Measurements from ENCODE around the gene ZNF17.

DNA sequence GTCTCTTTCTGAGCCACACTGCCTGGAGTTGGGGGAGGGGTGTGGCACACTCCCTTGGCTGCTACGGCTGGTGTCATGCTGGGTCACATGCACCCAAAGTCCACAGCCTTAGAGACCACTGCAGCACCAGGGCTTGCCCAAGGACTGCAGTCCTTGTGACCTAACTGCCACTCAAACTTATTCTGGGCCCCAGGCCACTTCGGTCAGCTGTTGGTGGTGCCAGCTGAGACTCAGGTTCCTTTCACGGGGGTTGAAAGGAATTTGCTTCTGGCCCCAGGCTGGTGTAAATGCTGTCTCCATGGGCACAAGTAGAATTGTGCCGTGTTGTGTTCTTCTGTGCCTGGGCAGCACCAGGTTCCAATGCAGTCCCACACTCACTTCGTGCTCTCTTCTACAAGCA is 55.5 kb downstream of the ZNF17 start:
- TF ChIP-seq RCOR1 (IDR thresholded peaks at IDR 0.05; ENCODE audit: low read depth, low read length) (no peak), ZSCAN20 (CRISPR knock-in tag; IDR thresholded peaks at IDR 0.05) (no peak), EP300 (IDR thresholded peaks at IDR 0.05) (no peak), POLR2A (IDR thresholded peaks at IDR 0.05; ENCODE audit: low read length) (no peak), HOXA7 (CRISPR knock-in tag; IDR thresholded peaks at IDR 0.05) (no peak), BHLHE40 (IDR thresholded peaks at IDR 0.05; ENCODE audit: low read depth, low read length) (no peak), NFE2L2 (conservative IDR thresholded peaks at IDR 0.05; ENCODE audit: low read length) (no peak), CEBPB (IDR thresholded peaks at IDR 0.05) (no peak), RAD21 (conservative IDR thresholded peaks at IDR 0.05 in 1 of 2, IDR thresholded peaks at IDR 0.05 in 1 of 2) (no peak), EHF (CRISPR knock-in tag; IDR thresholded peaks at IDR 0.05) (no peak), MAZ (IDR thresholded peaks at IDR 0.05; ENCODE audit: borderline replicate concordance, low read depth, low read length) (no peak)
- TF ChIP-seq, protein P1, sequence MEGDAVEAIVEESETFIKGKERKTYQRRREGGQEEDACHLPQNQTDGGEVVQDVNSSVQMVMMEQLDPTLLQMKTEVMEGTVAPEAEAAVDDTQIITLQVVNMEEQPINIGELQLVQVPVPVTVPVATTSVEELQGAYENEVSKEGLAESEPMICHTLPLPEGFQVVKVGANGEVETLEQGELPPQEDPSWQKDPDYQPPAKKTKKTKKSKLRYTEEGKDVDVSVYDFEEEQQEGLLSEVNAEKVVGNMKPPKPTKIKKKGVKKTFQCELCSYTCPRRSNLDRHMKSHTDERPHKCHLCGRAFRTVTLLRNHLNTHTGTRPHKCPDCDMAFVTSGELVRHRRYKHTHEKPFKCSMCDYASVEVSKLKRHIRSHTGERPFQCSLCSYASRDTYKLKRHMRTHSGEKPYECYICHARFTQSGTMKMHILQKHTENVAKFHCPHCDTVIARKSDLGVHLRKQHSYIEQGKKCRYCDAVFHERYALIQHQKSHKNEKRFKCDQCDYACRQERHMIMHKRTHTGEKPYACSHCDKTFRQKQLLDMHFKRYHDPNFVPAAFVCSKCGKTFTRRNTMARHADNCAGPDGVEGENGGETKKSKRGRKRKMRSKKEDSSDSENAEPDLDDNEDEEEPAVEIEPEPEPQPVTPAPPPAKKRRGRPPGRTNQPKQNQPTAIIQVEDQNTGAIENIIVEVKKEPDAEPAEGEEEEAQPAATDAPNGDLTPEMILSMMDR (IDR thresholded peaks at IDR 0.05) = no peak
- TF ChIP-seq, protein P2, sequence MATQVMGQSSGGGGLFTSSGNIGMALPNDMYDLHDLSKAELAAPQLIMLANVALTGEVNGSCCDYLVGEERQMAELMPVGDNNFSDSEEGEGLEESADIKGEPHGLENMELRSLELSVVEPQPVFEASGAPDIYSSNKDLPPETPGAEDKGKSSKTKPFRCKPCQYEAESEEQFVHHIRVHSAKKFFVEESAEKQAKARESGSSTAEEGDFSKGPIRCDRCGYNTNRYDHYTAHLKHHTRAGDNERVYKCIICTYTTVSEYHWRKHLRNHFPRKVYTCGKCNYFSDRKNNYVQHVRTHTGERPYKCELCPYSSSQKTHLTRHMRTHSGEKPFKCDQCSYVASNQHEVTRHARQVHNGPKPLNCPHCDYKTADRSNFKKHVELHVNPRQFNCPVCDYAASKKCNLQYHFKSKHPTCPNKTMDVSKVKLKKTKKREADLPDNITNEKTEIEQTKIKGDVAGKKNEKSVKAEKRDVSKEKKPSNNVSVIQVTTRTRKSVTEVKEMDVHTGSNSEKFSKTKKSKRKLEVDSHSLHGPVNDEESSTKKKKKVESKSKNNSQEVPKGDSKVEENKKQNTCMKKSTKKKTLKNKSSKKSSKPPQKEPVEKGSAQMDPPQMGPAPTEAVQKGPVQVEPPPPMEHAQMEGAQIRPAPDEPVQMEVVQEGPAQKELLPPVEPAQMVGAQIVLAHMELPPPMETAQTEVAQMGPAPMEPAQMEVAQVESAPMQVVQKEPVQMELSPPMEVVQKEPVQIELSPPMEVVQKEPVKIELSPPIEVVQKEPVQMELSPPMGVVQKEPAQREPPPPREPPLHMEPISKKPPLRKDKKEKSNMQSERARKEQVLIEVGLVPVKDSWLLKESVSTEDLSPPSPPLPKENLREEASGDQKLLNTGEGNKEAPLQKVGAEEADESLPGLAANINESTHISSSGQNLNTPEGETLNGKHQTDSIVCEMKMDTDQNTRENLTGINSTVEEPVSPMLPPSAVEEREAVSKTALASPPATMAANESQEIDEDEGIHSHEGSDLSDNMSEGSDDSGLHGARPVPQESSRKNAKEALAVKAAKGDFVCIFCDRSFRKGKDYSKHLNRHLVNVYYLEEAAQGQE (IDR thresholded peaks at IDR 0.05) = no peak
- TF ChIP-seq, protein P3, sequence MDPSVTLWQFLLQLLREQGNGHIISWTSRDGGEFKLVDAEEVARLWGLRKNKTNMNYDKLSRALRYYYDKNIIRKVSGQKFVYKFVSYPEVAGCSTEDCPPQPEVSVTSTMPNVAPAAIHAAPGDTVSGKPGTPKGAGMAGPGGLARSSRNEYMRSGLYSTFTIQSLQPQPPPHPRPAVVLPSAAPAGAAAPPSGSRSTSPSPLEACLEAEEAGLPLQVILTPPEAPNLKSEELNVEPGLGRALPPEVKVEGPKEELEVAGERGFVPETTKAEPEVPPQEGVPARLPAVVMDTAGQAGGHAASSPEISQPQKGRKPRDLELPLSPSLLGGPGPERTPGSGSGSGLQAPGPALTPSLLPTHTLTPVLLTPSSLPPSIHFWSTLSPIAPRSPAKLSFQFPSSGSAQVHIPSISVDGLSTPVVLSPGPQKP (IDR thresholded peaks at IDR 0.05; ENCODE audit: low read depth, low read length) = no peak
